GM19438 (cell line): ENCODE measurements around the gene COG2.
"Not testable (repeated sequence)": the region's sequence is repeated elsewhere in the genome, so short reads cannot be mapped to it uniquely, and the experiment has no call there.

ENCODE experiments used
- ATAC-seq: cut with Tn5 transposase; IDR thresholded peaks from one replicate; pipeline ENCODE4 v1.9.1; 2021; ENCODE audit warnings: low read depth; ENCODE audit not compliant: unreplicated experiment

The COG2 gene

DNA sequence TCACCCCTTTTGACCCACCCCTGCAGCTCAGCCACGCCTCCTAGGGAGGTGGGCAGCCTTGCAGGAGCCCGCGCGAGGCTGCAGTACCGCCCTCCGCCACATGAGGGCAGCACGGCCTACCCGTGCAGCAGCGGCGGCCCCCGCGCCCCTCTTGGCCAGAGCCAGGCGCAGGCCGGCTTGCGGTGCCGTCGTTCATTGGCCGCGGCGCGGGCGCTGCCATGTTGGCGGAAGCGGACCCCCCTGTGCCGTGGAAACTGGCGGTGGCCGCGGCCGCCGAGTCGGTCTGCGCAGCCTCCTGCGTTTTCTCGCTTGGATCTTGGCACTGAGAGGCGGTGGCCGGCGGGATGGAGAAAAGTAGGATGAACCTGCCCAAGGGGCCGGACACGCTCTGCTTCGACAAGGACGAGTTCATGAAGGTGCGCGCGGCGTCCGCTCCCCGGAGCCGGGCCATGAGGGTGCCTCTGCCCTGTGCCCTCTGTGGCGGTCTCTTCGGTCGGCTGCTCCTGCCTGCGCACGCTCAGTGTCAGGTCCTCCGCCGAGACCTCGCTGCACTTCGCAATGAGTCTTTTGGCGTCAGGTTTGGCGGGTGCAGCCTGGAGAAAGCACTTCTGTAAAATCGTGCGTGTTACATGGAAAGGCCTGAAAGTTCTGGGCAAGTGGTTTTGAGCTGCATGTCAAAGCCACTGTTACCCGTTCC, at the start of gene COG2:
TSS of gene COG2 (plus strand) at position 219 of the 697 bp plus-strand sequence. CDS start at position 345, 126 bp downstream.
- ATAC-seq, result peak; percentile 95

DNA sequence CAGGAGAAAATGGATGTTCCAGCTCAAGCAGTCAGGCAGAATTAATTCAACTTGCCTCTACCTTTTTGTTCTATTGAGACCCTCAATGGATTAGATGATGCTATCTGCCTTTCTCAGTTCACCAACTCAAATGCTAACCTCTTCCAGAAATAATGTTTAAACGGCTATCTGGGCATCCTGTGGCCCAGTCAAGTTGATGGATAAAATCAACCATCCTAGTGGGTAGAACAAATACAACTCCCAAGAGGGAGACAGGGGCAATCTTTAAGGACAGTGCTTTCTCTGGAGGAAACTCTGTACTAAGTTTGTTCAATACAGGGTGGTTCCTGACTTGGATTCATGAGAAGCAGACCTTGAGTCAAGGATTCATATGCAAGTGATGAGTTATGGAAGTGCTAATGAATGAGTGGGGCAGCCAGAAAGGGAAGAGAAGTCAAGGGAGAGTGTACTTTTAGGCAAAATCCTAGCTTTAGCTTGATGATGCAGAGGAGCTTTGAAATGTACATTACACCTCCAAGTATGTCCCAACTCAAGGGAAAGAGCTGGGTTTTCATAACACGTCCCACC, 49.4 kb upstream of the COG2 start:
- ATAC-seq, result no peak

DNA sequence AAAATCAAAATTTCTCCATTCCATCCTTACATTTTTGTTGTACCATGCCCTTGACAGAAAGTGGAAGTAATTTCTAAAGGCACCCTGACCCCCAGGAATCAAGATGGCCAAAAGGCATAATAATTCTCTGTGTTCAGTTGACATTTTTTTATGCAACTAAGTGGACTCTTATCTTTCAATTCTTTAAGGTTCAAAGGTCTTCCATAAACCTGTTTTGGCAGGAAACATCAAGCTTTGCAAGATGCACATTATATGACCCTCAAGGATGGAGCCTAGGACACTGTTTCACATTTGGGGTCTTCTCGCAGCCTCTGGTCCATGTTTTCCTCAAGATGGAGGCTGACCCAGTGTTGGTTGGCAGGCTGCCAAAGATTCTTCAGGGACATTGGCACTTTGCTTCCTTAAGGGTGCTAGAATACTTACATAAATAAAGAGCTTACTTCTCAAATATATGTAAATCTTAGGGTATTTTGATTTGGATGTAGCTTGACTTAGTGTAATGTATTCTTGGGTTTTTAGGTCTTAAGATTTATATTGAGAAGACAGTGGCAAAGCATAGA, 48.0 kb upstream of the COG2 start:
- no peak for ATAC-seq

GRCh38 chr1:230595181-230595580, 47.1 kb upstream of the COG2 start:
- ATAC-seq, result no peak

- ATAC-seq, result no peak
Measured at GRCh38 chr1:230596306-230596705, 46.0 kb upstream of the COG2 start.

DNA sequence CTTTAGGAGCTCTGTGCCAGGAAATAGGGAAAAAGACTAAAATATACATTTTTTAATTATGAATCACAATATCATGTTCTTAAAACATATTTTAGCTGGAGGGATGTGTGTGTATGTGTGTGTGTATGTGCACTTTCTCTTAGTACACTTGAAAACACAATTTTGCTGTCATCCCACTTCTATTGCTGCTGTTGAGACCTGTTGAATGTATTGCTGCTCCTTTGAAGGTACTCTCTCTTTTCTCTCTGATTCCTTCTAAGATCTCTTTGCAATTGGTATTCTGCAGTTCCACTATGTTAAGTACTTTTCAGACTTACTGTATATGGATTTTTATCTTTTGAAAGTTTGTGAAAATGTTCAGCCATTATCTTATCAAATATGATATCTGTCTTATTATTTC, 43.5 kb upstream of the COG2 start:
- ATAC-seq, result no peak

GRCh38 chr1:230599926-230600656, 42.2 kb upstream of the COG2 start:
- no peak for ATAC-seq

DNA sequence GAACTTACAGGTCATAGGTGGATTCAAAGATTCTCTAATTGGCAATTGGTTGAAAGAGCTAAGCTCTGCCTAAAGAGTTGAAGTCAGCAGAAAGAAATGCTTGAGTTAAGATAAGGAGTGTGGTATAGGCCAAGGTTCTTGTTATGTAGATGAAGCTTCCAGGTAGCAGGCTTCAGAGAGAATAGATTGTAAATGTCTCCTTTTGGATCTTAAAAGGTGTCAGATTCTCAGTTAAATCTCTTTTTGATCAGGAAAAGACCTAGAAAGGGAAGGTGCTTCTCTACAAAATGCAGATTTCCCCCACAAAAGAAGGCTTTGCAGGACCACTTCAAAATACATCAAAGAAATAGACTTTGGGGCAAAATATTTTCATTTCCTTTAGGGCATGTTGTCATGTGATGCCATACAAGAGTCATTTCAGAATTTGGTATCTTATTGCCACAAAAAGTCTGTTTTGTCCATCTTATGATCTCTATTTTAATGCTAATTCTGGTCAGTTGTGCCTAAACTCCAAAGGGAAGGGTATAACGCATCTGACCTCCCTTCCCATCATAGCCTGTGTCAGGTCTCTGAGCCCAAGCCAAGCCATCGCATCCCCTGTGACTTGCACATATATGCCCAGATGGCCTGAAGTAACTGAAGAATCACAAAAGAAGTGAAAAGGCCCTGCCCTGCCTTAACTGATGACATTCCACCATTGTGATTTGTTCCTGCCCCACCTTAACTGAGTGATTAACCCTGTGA, 41.5 kb upstream of the COG2 start:
- ATAC-seq, result not testable (repeated sequence)

DNA sequence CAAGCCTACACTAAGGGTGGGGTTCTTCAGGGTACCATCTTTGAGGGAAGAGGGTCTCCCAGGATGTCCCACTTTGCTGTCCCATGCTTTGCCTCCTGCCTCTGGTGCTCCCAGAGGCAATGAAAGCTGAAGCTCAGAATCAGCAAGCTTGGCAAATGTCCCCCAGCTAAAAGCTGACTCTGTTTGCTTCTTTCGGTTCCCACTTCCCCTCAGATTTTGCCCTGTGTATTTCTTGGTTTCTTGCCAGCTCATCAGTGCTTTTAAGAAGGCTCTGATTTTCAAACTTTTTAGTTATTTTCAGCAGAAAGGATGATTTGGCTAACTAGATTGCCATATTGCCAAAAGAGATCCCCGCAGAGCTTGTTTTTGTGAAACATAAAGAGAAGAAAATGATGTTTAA, 33.1 kb upstream of the COG2 start:
- ATAC-seq, result no peak

GRCh38 chr1:230610589-230610988, 31.7 kb upstream of the COG2 start:
- no peak for ATAC-seq

DNA sequence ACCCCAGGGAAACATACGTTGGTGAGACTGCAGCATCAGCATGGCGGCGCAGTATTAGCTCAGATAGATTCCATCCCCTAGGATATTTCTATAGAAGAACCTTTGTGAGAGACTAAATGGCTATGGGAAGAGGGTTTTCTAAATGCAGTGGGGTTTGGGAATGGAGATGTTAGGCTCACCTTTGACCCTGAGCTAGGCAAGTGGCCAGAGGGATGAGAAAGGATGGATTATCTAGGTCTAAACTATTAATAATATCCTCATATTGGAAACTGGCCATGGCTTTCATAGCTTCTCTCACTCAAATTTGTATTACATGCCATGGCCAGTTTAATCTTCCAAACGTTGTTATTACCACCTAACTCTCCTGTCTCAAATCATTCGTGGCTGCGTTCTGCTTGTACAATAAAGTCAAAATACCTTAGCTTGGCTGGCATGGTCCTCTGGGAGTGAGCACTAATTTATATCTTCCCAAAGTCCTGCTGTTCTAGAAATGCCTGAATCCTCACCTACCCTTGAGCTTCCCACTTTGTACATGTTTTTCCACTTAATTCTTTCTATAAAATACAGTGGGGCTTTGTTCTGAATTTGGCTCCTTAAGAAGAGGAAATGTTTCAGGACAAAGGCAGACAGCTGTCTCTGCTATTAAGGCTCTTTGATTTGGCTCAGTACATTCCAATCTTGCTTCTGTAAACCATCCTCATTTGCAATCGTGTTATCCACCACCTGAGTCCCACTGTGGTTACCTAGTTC, 31.0 kb upstream of the COG2 start:
- no peak for ATAC-seq

- no peak for ATAC-seq
Measured at GRCh38 chr1:230611878-230612235, 30.4 kb upstream of the COG2 start.

DNA sequence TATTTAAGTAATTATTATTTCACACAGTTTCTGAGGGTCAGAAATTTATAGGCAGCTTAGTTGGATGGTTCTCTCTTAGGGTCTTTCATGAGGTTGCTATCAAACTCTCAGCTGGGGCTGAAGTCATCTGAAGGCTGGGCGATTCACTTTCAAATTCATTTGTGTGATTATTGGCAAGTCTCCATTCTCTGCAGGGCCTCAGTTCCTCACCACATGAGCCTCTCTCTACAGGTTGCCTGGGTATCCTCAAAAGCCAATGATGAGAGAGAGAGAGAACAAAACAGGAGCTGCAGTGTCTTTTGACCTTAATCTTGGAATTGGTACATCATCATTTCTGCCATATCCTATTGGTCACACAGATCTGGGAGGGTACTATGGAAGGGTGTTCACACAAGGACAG, 29.6 kb upstream of the COG2 start:
- no peak for ATAC-seq

- no peak for ATAC-seq
Measured at GRCh38 chr1:230614121-230614520, 28.2 kb upstream of the COG2 start.

- ATAC-seq, result no peak
Measured at GRCh38 chr1:230618537-230618936, 23.7 kb upstream of the COG2 start.

DNA sequence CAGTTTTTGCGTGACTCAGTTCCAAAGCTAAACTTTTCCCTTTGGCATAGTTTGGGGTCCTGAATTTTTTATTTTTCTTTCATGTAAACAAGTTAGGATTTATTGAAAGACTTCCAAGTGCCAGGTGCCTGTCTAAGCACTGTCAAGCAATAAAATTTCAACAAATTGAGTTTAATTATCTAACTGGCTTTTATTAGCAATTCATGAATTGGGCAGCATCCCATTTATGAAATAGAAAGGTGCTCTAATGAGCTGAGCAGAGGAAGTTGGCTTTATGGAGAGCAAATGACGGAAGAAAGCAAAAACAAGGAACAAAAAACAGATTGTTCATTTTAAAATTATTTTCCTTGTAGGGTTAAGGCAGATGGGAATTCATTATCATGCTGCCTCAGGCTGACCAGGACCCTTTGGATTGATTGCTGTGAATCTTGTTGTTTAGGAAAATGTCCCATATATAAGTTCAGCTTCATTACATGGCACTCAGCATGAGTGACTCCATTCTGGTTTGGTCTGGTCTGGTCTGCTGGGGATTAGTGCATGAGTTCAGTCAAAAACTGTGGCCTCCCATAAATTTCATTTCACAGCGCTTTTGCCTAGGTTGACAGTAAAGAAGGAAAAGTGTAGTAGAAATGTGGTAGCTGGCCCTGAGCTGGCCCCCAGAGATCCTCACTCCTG, 21.5 kb upstream of the COG2 start:
- no peak for ATAC-seq

- no peak for ATAC-seq
Measured at GRCh38 chr1:230621324-230622030, 20.8 kb upstream of the COG2 start.

GRCh38 chr1:230622151-230622550, 20.1 kb upstream of the COG2 start:
- no peak for ATAC-seq

- ATAC-seq, result no peak
Measured at GRCh38 chr1:230624097-230624713, 18.1 kb upstream of the COG2 start.
